HG03558 (cell line): ENCODE results near the gene COL4A4.

Experiments
- ATAC-seq: cut with Tn5 transposase; IDR thresholded peaks from one replicate; pipeline ENCODE4 v1.9.1; 2021; ENCODE audit warnings: moderate number of reproducible peaks; ENCODE audit not compliant: unreplicated experiment; ENCODE audit errors: extremely low read depth

The COL4A4 gene

GRCh38 chr2:226953206-226953605 lies 210.8 kb downstream of the COL4A4 start:
- no peak for ATAC-seq
